ENCODE measurements around the gene NPLOC4. TPM values are rescaled to one million over a fixed set of nuclear protein-coding genes. Genes with fewer than 3 reads are reported as not detected.

The NPLOC4 gene
- total and polyA plus RNA-seq, 2 of the 13 experiments (the other 11 are each of a cell fraction or from before 2014, with no cell fraction given), result 57.0 to 97.0 TPM

- TF ChIP-seq FIP1L1 (IDR thresholded peaks at IDR 0.05; ENCODE audit: borderline replicate concordance, insufficient read depth, low read depth, low read length) (0 out of 2 replicates have a peak, but pooled peaks have one; percentile 76), ZBTB7B (CRISPR knock-in tag; IDR thresholded peaks at IDR 0.05) (peak; percentile 62; the same call in 1 of the 2 replicates), GABPA (IDR thresholded peaks at IDR 0.05; ENCODE audit: low read depth, low read length) (no peak), GABPA (CRISPR knock-in tag; IDR thresholded peaks at IDR 0.05; ENCODE audit: low read depth) (no peak), HDAC2 (CRISPR knock-in tag; IDR thresholded peaks at IDR 0.05) (peak; percentile 51), ZNF704 (CRISPR knock-in tag; IDR thresholded peaks at IDR 0.05; ENCODE audit: borderline replicate concordance) (0 out of 2 replicates have a peak, but pooled peaks have one; percentile 19), NR3C1 (CRISPR knock-in tag; IDR thresholded peaks at IDR 0.05) (no peak), ATRX (CRISPR knock-in tag; IDR thresholded peaks at IDR 0.05; ENCODE audit: borderline replicate concordance) (no peak), ZNF224 (CRISPR knock-in tag; IDR thresholded peaks at IDR 0.05) (no peak), ZKSCAN5 (CRISPR knock-in tag; IDR thresholded peaks at IDR 0.05) (no peak), NONO (IDR thresholded peaks at IDR 0.05) (no peak), NONO (CRISPR knock-in tag; conservative IDR thresholded peaks at IDR 0.05) (peak; percentile 86), CCDC6 (CRISPR knock-in tag; IDR thresholded peaks at IDR 0.05) (no peak)
- TF ChIP-seq, protein P1, sequence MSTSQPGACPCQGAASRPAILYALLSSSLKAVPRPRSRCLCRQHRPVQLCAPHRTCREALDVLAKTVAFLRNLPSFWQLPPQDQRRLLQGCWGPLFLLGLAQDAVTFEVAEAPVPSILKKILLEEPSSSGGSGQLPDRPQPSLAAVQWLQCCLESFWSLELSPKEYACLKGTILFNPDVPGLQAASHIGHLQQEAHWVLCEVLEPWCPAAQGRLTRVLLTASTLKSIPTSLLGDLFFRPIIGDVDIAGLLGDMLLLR (CRISPR knock-in tag; IDR thresholded peaks at IDR 0.05), result no peak
- TF ChIP-seq, protein P2, sequence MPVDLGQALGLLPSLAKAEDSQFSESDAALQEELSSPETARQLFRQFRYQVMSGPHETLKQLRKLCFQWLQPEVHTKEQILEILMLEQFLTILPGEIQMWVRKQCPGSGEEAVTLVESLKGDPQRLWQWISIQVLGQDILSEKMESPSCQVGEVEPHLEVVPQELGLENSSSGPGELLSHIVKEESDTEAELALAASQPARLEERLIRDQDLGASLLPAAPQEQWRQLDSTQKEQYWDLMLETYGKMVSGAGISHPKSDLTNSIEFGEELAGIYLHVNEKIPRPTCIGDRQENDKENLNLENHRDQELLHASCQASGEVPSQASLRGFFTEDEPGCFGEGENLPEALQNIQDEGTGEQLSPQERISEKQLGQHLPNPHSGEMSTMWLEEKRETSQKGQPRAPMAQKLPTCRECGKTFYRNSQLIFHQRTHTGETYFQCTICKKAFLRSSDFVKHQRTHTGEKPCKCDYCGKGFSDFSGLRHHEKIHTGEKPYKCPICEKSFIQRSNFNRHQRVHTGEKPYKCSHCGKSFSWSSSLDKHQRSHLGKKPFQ (CRISPR knock-in tag; IDR thresholded peaks at IDR 0.05; ENCODE audit: insufficient replicate concordance), result no peak
- TF ChIP-seq, protein P3, sequence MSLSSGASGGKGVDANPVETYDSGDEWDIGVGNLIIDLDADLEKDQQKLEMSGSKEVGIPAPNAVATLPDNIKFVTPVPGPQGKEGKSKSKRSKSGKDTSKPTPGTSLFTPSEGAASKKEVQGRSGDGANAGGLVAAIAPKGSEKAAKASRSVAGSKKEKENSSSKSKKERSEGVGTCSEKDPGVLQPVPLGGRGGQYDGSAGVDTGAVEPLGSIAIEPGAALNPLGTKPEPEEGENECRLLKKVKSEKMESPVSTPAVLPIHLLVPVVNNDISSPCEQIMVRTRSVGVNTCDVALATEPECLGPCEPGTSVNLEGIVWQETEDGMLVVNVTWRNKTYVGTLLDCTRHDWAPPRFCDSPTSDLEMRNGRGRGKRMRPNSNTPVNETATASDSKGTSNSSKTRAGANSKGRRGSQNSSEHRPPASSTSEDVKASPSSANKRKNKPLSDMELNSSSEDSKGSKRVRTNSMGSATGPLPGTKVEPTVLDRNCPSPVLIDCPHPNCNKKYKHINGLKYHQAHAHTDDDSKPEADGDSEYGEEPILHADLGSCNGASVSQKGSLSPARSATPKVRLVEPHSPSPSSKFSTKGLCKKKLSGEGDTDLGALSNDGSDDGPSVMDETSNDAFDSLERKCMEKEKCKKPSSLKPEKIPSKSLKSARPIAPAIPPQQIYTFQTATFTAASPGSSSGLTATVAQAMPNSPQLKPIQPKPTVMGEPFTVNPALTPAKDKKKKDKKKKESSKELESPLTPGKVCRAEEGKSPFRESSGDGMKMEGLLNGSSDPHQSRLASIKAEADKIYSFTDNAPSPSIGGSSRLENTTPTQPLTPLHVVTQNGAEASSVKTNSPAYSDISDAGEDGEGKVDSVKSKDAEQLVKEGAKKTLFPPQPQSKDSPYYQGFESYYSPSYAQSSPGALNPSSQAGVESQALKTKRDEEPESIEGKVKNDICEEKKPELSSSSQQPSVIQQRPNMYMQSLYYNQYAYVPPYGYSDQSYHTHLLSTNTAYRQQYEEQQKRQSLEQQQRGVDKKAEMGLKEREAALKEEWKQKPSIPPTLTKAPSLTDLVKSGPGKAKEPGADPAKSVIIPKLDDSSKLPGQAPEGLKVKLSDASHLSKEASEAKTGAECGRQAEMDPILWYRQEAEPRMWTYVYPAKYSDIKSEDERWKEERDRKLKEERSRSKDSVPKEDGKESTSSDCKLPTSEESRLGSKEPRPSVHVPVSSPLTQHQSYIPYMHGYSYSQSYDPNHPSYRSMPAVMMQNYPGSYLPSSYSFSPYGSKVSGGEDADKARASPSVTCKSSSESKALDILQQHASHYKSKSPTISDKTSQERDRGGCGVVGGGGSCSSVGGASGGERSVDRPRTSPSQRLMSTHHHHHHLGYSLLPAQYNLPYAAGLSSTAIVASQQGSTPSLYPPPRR (CRISPR knock-in tag; IDR thresholded peaks at IDR 0.05; ENCODE audit: borderline replicate concordance), result 0 out of 2 replicates have a peak, but pooled peaks have one; percentile 25
- TF ChIP-seq, protein P4, sequence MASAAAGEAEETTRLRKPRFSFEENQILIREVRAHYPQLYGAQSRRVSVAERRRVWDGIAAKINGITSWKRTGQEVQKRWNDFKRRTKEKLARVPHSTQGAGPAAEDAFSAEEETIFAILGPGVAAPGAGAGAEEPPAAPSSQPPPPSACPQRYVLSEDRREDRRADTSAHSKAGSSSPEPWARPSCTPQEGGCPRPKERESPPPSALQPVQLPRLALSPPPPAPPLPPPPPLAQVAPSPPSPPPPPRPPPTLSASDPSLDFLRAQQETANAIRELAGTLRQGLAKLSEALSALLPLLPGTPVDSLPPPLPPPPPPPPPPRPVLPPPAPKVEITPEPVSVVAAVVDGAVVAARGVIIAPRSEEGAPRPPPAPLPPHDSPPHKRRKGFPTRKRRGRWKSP (CRISPR knock-in tag; IDR thresholded peaks at IDR 0.05), result no peak
- TF ChIP-seq, protein P5, sequence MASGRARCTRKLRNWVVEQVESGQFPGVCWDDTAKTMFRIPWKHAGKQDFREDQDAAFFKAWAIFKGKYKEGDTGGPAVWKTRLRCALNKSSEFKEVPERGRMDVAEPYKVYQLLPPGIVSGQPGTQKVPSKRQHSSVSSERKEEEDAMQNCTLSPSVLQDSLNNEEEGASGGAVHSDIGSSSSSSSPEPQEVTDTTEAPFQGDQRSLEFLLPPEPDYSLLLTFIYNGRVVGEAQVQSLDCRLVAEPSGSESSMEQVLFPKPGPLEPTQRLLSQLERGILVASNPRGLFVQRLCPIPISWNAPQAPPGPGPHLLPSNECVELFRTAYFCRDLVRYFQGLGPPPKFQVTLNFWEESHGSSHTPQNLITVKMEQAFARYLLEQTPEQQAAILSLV (CRISPR knock-in tag; IDR thresholded peaks at IDR 0.05; ENCODE audit: borderline replicate concordance), result no peak
Observed at GRCh38 chr17:81519284-81520020, 117.5 kb downstream of the NPLOC4 start (continued).

All from HepG2 (cell line).